ENCODE measurements around the gene RAET1E.
"Not testable (repeated sequence)": the region's sequence is repeated elsewhere in the genome, so short reads cannot be mapped to it uniquely, and the experiment has no call there.

The RAET1E gene

GRCh38 chr6:149899486-149899885 is 1.6 kb upstream of the RAET1E start:
- no peak for DNase-seq (ENCODE audit: low read depth)
- H3K4me3 ChIP-seq (replicated peaks; ENCODE audit: low read depth, low read length): no peak overlapping the region
- no peak for TF ChIP-seq CTCF (IDR thresholded peaks at IDR 0.05; ENCODE audit: low read length, missing control alignments)

DNA sequence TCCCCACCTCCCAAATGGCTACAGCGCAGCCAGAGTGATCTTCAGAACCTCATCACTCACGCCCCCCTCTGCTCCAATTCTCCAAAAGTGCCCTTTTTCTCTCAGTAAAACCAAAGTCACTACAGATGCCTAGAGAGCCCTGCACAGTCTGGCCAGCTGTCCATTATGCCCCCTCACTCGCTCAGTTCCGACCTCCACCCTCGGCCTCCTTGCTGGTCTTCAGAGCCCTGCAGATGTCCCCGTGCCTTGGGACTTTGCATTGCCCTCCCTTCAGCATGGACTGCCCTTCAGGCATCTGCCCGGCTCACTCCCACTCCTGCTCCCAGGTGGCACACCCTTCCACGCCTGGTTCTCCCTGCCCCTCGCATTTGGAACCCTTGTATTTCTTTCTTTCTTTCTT is 1.1 kb upstream of the RAET1E start:
- no peak overlapping the region for H3K4me3 ChIP-seq (replicated peaks; ENCODE audit: low read depth, low read length)
- no peak for TF ChIP-seq CTCF (IDR thresholded peaks at IDR 0.05; ENCODE audit: low read length, missing control alignments)
- DNase-seq (ENCODE audit: low read depth): no peak

DNA sequence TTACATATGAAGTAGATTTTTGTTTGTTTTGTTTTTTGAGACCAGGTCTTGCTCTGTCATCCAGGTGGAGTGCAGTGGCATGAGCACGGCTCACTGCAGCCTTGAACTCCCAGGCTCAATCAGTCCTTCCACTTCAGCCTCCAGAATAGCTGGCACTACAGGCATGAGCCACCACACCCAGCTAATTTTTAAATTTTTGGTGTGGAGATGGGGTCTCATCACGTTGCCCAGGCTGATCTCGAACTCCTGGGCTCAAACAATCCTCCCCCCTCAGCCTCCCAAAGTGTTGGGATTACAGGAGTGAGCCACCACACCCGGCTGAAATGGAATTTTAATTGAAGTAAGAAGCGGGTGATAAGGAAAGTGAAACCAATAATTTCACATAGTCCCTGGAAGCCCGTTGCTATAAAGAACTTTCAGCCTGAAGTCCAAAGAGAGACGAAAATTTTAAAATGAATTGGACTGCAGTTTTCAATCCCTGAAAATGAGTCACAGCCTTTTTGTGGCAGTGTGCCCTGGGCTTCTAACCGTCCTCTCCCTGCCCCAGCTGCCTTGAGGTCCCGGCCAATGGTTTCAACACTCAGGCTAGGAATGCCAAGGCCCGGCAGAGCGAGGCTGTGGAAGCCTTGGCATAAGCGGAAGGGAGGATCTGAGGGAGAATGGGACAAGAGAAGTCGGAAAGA is 757 bp downstream of the RAET1E start:
- DNase-seq (ENCODE audit: low read depth): peak; percentile 93
- H3K4me3 ChIP-seq (replicated peaks; ENCODE audit: low read depth, low read length): peak overlapping the region; percentile 34
- TF ChIP-seq CTCF (IDR thresholded peaks at IDR 0.05; ENCODE audit: low read length, missing control alignments): no peak

GRCh38 chr6:149896491-149896890 is 1.4 kb downstream of the RAET1E start:
- peak; percentile 37 for DNase-seq (ENCODE audit: low read depth)
- no peak overlapping the region for H3K4me3 ChIP-seq (replicated peaks; ENCODE audit: low read depth, low read length)

DNA sequence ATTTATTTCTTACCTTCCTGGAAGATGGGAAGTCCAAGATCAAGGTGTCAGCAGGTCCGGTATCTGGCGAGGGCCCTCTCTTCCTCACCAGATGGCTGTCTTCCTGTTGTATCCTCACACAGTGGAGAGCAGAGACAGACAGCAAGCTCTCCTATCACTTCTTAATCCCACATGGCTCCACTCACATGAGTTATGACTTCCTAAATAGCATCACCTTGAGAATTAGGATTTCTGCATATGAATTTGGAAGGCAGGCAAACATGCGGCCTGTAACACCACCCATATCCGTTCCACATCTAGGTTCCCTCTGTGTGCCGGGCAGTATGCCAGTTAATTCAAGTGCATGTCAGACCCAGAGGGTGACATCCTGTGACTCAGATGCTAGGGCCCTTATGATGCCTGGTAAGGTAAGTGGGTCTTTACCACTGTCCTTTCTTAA is 2.1 kb downstream of the RAET1E start:
- DNase-seq (ENCODE audit: low read depth): peak; percentile 49
- TF ChIP-seq CTCF (IDR thresholded peaks at IDR 0.05; ENCODE audit: low read length, missing control alignments): no peak
- no peak overlapping the region for H3K4me3 ChIP-seq (replicated peaks; ENCODE audit: low read depth, low read length)

More at GRCh38 chr6:149896491-149896890, 1.4 kb downstream of the RAET1E start:
- TF ChIP-seq CTCF (IDR thresholded peaks at IDR 0.05; ENCODE audit: low read length, missing control alignments): no peak

- no peak for TF ChIP-seq CTCF (IDR thresholded peaks at IDR 0.05; ENCODE audit: low read length, missing control alignments)
- peak; percentile 79 for DNase-seq (ENCODE audit: low read depth)
- no peak overlapping the region for H3K4me3 ChIP-seq (replicated peaks; ENCODE audit: low read depth, low read length)
Observed at GRCh38 chr6:149895048-149895590, 2.8 kb downstream of the RAET1E start.

DNA sequence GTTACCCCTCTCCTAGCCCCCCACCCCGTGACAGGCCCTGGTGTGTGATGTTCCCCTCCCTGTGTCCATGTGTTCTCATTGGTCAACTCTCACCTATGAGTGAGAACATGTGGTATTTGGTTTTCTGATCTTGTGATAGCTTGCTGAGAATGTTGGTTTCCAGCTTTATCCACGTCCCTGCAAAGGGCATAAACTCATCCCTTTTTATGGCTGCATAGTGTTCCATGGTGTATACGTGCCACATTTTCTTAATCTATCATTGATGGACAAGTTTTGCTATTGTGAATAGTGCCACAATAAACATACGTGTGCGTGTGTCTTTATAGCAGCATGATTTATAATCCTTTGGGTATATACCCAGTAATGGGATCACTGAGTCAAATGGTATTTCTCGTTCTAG is 6.0 kb downstream of the RAET1E start:
- DNase-seq (ENCODE audit: low read depth); H3K4me3 ChIP-seq (replicated peaks; ENCODE audit: low read depth, low read length): not testable (repeated sequence)

Data from fibroblast of pulmonary artery (primary cell).